NCI-H2171 (cell line): ENCODE results near the gene NHLRC4.

Experiments
- DNase-seq: peaks from one replicate; lab custom pipeline; 2025; lab: John Stamatoyannopoulos, UW

NHLRC4 gene

GRCh38 chr16:553601-554296 is 13.1 kb upstream of the NHLRC4 start:
- no peak for DNase-seq

- DNase-seq = no peak
These were observed 12.5 kb upstream of the NHLRC4 start for GRCh38 chr16:554297-554621.

GRCh38 chr16:554640-555365 is 12.0 kb upstream of the NHLRC4 start:
- no peak for DNase-seq

- no peak for DNase-seq
These were observed 11.0 kb upstream of the NHLRC4 start for GRCh38 chr16:555528-556473.

GRCh38 chr16:556474-557173 is 10.2 kb upstream of the NHLRC4 start:
- DNase-seq = no peak

GRCh38 chr16:557463-558297 is 9.1 kb upstream of the NHLRC4 start:
- no peak for DNase-seq

GRCh38 chr16:558298-559020 is 8.3 kb upstream of the NHLRC4 start:
- no peak for DNase-seq

GRCh38 chr16:559021-559380 is 7.8 kb upstream of the NHLRC4 start:
- DNase-seq = no peak

GRCh38 chr16:559411-560203 is 7.2 kb upstream of the NHLRC4 start:
- DNase-seq = no peak

- no peak for DNase-seq
These were observed 6.6 kb upstream of the NHLRC4 start, which contains the start of gene PRR35 for GRCh38 chr16:560204-560700. Gene PRR35, plus strand, starts transcription at chr16:560394. Its CDS starts 2,901 bp downstream, at chr16:563295.

- DNase-seq = no peak
These were observed 5.9 kb upstream of the NHLRC4 start for GRCh38 chr16:560701-561412.

- no peak for DNase-seq
These were observed 5.4 kb upstream of the NHLRC4 start for GRCh38 chr16:561413-561794.

- DNase-seq = no peak
These were observed 4.6 kb upstream of the NHLRC4 start for GRCh38 chr16:561957-562938.

GRCh38 chr16:563072-563644 is 3.6 kb upstream of the NHLRC4 start:
- no peak for DNase-seq

- no peak for DNase-seq
These were observed 2.0 kb upstream of the NHLRC4 start for GRCh38 chr16:564690-565418.
